Upper lobe of left lung (tissue), 4 donors: ENCODE measurements around the gene CACNB4.

Experiments used
- CTCF ChIP-seq, 6 experiments: fragments of 450-650 bp in 4 of 6; fragments of 200-600 bp in 2 of 6; sonication (generic) in 2 of 6; IDR thresholded peaks; one replicate each; pipeline ENCODE4 v1.5.1; 2016 to 2019; ENCODE audit warnings: antibody characterized with exemption in 6 of 6
- POLR2AphosphoS5 ChIP-seq, 2 donors: sonication (generic); formaldehyde crosslinking; IDR thresholded peaks; one replicate each; pipeline ENCODE4 v1.5.1; 2017; ENCODE audit warnings: antibody characterized with exemption in 2 of 2

- TF ChIP-seq POLR2AphosphoS5 (IDR thresholded peaks at IDR 0.05) (no peak), CTCF (IDR thresholded peaks at IDR 0.05) (no peak)
These were observed 160.9 kb downstream of the CACNB4 start for GRCh38 chr2:151937966-151938365.
